Heart left ventricle (tissue), 13 donors: ENCODE data around the gene PCBP4.

Source experiments
- CTCF ChIP-seq, 12 donors: fragments of 200-600 bp; sonication (generic) in 4 of 12; IDR thresholded peaks; one replicate each; pipeline versions ENCODE4 v1.5.0 to v1.8.0; 2018 to 2022; ENCODE audit warnings: antibody characterized with exemption in 12 of 12, mild to moderate bottlenecking in 5 of 12
- POLR2A ChIP-seq, 2 donors: fragments of 450-650 bp; IDR thresholded peaks; one replicate each; pipeline ENCODE4 v1.6.1; 2017; ENCODE audit warnings: antibody characterized with exemption in 2 of 2, mild to moderate bottlenecking in 2 of 2, moderate library complexity in 2 of 2
- donor health status: ischemic (EF 13 %, LVEDD 7.1; RV severe dilation, severe dysfunction).
- donor health status: DM: no; HTN: yes; CAD: no.
- donor health status: DM: no; HTN: no; CAD: no.
- donor health status: ischemic (EF 25% LVEDD 6.9; RV normal size, moderate dysfunction).
- donor health status: ischemic (EF 25% LVEDD 5.7; RV mildly dilated, moderate dysfunction).
- donor health status: ischemic (EF 35%, LVEDD 5.7; RV mildly dilated, moderate dysfunction).
- donor health status: nonischemic (EF 11% LVEDD 7.7; RV severe dilation, severe dysfunction).
- donor health status: DM: yes; HTN: yes; CAD: no.
- donor health status: PGD.
- donor health status: ischemic (EF 29% LVEDD 5.4; RV normal size, mild dysfunction).
- donor health status: nonischemic (EF 23%, LVEDD 6.1; RV moderate dilation, normal function).

GRCh38 chr3:51983578-51984268 is 16.5 kb upstream of the PCBP4 start:
- no peak for TF ChIP-seq CTCF (IDR thresholded peaks at IDR 0.05)
- TF ChIP-seq POLR2A (IDR thresholded peaks at IDR 0.05) = no peak
